ENCODE results near the gene SLC11A2. TPM values are rescaled to one million over a fixed set of nuclear protein-coding genes. Genes with fewer than 3 reads are reported as not detected.

Gene SLC11A2
- total and polyA plus RNA-seq, 2 donors (not counting 1 experiment from before 2014, with no cell fraction given), result 19.7 to 42.0 TPM

GRCh38 chr12:51008329-51009055 lies 17.7 kb downstream of the SLC11A2 start:
- POLR2A ChIA-PET, result no interaction called here
- H2AFZ ChIP-seq (ENCODE audit: insufficient read depth, low read depth, low read length, poor library complexity, severe bottlenecking), result peak overlapping the region; percentile 46
- DNase-seq (no peak), ATAC-seq (ENCODE audit: low read depth) (no peak)
- H3K27ac ChIP-seq (ENCODE audit: low read length in 2 of 2), result peak overlapping the region in 1 of 2 donors; percentile 44
- H3K79me2 ChIP-seq (ENCODE audit: control insufficient read depth, insufficient read depth, low read length), result peaks cover 32% of the 10 kb centered on the region
- Mint-ChIP-seq H3K4me1 (peaks cover 18% of the 10 kb centered on the region), H3K9me3 (ENCODE audit: insufficient read depth) (no peaks in the 10 kb centered on the region), H3K4me3 (peak overlapping the region; percentile 64), H3K27me3 (no peaks in the 10 kb centered on the region), H3K27ac (peak overlapping the region; percentile 69)
- H3K9me3 ChIP-seq (ENCODE audit: control extremely low read depth in 1 of 3, control insufficient read depth in 2 of 3, insufficient read depth in 1 of 3, low read length in 2 of 3), result no peaks in the 10 kb centered on the region
- WGBS (ENCODE audit: insufficient coverage), result no CpG with 5 or more reads among the region's 1 CpG
- H3K36me3 ChIP-seq (replicated peaks in 1 of 2; ENCODE audit: control extremely low read depth in 1 of 2, control insufficient read depth in 1 of 2, extremely low read depth in 1 of 2, insufficient read depth in 2 of 2, low read length in 1 of 2), result peaks cover 3 to 18% of the 10 kb centered on the region in 2 experiments
- H3K27me3 ChIP-seq (replicated peaks in 1 of 4; ENCODE audit: control extremely low read depth in 1 of 4, control insufficient read depth in 3 of 4, insufficient read depth in 4 of 4, low read length in 3 of 4), result no peaks in the 10 kb centered on the region
- H3K4me2 ChIP-seq (replicated peaks; ENCODE audit: low read depth, low read length, poor library complexity, severe bottlenecking), result peak overlapping the region; percentile 53
- intact Hi-C loops (cut with micrococcal nuclease), result no loop called here
- no peak overlapping the region for H3K9ac ChIP-seq (ENCODE audit: low read length)
- TF ChIP-seq CTCF (IDR thresholded peaks at IDR 0.05) (no peak), EZH2 (IDR thresholded peaks at IDR 0.05; ENCODE audit: borderline replicate concordance, insufficient read depth, low read depth, low read length, poor library complexity, severe bottlenecking) (no peak)
- H4K20me1 ChIP-seq (ENCODE audit: control insufficient read depth, insufficient read depth, low read length, poor library complexity, severe bottlenecking), result no peaks in the 10 kb centered on the region
- H3K4me3 ChIP-seq (ENCODE audit: control extremely low read depth in 1 of 5, extremely low read depth in 1 of 5, insufficient read depth in 1 of 5, low read depth in 2 of 5, low read length in 4 of 5), result peak overlapping the region in 2 of 5 experiments; percentile 8 to 25
- CTCF ChIA-PET, result interaction anchor here (1.0 to 1.6 kb wide), 2 partner anchors 21 to 333 kb away, joined by 3 to 6 read pairs; no protein-coding TSS in a partner anchor
- peaks cover 13 to 14% of the 10 kb centered on the region in 2 donors for H3K4me1 ChIP-seq (ENCODE audit: control insufficient read depth in 2 of 2, insufficient read depth in 2 of 2, low read length in 2 of 2)

GRCh38 chr12:51005671-51006070 lies 20.5 kb downstream of the SLC11A2 start:
- intact Hi-C loops (cut with micrococcal nuclease), result no loop called here
- CTCF ChIA-PET, result no interaction called here
- WGBS (ENCODE audit: insufficient coverage), result 90% methylated on average over 2 of the region's 3 CpGs
- H3K4me1 ChIP-seq (ENCODE audit: control insufficient read depth in 2 of 2, insufficient read depth in 2 of 2, low read length in 2 of 2), result peaks cover 13 to 14% of the 10 kb centered on the region in 2 donors
- peaks cover 4 to 22% of the 10 kb centered on the region in 2 experiments for H3K36me3 ChIP-seq (replicated peaks in 1 of 2; ENCODE audit: control extremely low read depth in 1 of 2, control insufficient read depth in 1 of 2, extremely low read depth in 1 of 2, insufficient read depth in 2 of 2, low read length in 1 of 2)
- H3K27me3 ChIP-seq (replicated peaks in 1 of 4; ENCODE audit: control extremely low read depth in 1 of 4, control insufficient read depth in 3 of 4, insufficient read depth in 4 of 4, low read length in 3 of 4), result no peaks in the 10 kb centered on the region
- DNase-seq (no peak), ATAC-seq (ENCODE audit: low read depth) (no peak)
- TF ChIP-seq EZH2 (IDR thresholded peaks at IDR 0.05; ENCODE audit: borderline replicate concordance, insufficient read depth, low read depth, low read length, poor library complexity, severe bottlenecking), result no peak
- no peak for TF ChIP-seq CTCF (IDR thresholded peaks at IDR 0.05)
- no peaks in the 10 kb centered on the region for H3K9me3 ChIP-seq (ENCODE audit: control extremely low read depth in 1 of 3, control insufficient read depth in 2 of 3, insufficient read depth in 1 of 3, low read length in 2 of 3)
- H4K20me1 ChIP-seq (ENCODE audit: control insufficient read depth, insufficient read depth, low read length, poor library complexity, severe bottlenecking), result no peaks in the 10 kb centered on the region
- Mint-ChIP-seq H3K4me3 (no peak overlapping the region), H3K4me1 (peaks cover 13% of the 10 kb centered on the region), H3K9me3 (ENCODE audit: insufficient read depth) (no peaks in the 10 kb centered on the region), H3K27me3 (no peaks in the 10 kb centered on the region), H3K27ac (no peak overlapping the region)
- no peak overlapping the region for H3K27ac ChIP-seq (ENCODE audit: low read length in 2 of 2)
- peaks cover 16% of the 10 kb centered on the region for H3K79me2 ChIP-seq (ENCODE audit: control insufficient read depth, insufficient read depth, low read length)
- H3K4me3 ChIP-seq (ENCODE audit: control extremely low read depth in 1 of 5, extremely low read depth in 1 of 5, insufficient read depth in 1 of 5, low read depth in 2 of 5, low read length in 4 of 5), result no peak overlapping the region
- H2AFZ ChIP-seq (ENCODE audit: insufficient read depth, low read depth, low read length, poor library complexity, severe bottlenecking), result no peak overlapping the region
- H3K4me2 ChIP-seq (replicated peaks; ENCODE audit: low read depth, low read length, poor library complexity, severe bottlenecking), result no peak overlapping the region
- no peak overlapping the region for H3K9ac ChIP-seq (ENCODE audit: low read length)
- POLR2A ChIA-PET, result no interaction called here
